SW 1271 (cell line): ENCODE data around the gene CYP39A1.

Experiments used
- DNase-seq, 2 experiments: peaks; one replicate each; lab custom pipeline; 2025; lab: John Stamatoyannopoulos, UW

Gene CYP39A1

DNA sequence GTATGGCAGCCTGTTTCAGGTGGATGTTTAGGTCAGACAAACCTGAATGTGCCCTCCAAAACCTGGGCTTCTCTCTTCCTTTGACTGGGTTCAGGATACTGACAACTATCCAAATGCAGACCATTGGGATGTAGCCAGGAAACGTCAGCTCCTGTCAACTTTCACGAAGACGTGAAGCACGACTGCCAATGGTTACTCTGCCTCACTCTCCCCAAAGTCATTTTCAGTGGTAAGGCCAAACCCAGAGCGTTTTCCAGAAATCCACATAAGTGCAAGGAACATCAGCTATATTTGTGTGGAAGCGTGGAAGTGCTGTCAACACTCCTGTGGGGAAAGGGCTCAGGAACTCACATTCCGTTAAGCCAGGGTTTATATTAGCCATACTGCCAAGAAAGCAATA is 141.3 kb downstream of the CYP39A1 start:
- DNase-seq = no peak

GRCh38 chr6:46510651-46511050 is 142.0 kb downstream of the CYP39A1 start:
- DNase-seq = no peak

- DNase-seq = no peak
Observed at GRCh38 chr6:46509981-46510510, 142.6 kb downstream of the CYP39A1 start.

- no peak for DNase-seq
Observed at GRCh38 chr6:46509063-46509462, 143.6 kb downstream of the CYP39A1 start.

DNA sequence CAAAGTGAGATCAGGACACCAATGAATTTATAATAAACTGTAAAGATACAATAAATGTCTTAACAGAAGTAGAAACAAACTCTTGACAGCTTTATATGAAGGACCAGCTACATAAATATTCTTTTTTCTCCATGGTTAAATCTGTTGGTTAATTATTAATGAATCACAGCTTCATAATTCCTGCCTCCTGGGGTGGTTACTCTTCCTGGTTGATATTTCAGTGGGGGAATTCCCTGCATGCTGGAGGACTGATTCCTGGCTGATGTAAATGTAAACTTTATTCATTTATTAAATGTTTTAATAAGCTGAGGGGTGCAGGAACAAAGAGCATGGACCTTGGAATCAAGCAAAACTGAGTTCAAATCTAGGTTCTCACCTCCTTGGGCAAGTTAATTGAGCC is 145.2 kb downstream of the CYP39A1 start:
- DNase-seq = no peak

- DNase-seq = no peak
Observed at GRCh38 chr6:46505693-46506512, 146.7 kb downstream of the CYP39A1 start.

GRCh38 chr6:46504242-46504641 is 148.4 kb downstream of the CYP39A1 start:
- DNase-seq = no peak

- no peak for DNase-seq
Observed at GRCh38 chr6:46502486-46503119, 150.0 kb downstream of the CYP39A1 start.

GRCh38 chr6:46501136-46502089 is 151.2 kb downstream of the CYP39A1 start:
- no peak for DNase-seq

DNA sequence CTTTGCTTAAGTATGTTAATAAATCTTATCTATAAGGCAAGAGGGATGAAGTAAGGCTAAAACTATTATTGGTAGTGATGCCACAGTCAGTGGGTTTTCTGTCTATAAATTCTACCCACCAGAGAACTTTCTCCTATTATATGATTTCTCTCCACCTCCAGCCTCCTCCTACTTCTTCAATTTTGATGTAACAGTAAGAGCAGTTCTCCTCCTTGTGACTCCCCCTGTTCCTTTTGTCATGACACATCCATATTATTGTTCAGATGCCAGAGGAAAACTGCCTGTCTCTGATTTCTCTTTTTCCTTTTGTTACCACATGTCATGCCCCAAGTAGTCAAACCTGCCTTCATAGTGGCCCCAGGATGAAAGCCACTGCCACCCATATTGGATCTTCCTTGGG is 152.2 kb downstream of the CYP39A1 start:
- no peak for DNase-seq
